Testis (tissue), 2 donors: ENCODE data around the gene CCDC18.

ENCODE experiments used
- CTCF ChIP-seq, 3 experiments: fragments of 450-650 bp in 2 of 3; fragments of 200-600 bp in 1 of 3; sonication (generic) in 1 of 3; IDR thresholded peaks; one replicate each; pipeline ENCODE4 v1.5.1; 2016 to 2019; ENCODE audit warnings: antibody characterized with exemption in 3 of 3, mild to moderate bottlenecking in 2 of 3, moderate library complexity in 1 of 3
- POLR2A ChIP-seq: fragments of 450-650 bp; IDR thresholded peaks from one replicate; pipeline ENCODE4 v1.6.1; 2017; ENCODE audit warnings: antibody characterized with exemption, mild to moderate bottlenecking, moderate library complexity

DNA sequence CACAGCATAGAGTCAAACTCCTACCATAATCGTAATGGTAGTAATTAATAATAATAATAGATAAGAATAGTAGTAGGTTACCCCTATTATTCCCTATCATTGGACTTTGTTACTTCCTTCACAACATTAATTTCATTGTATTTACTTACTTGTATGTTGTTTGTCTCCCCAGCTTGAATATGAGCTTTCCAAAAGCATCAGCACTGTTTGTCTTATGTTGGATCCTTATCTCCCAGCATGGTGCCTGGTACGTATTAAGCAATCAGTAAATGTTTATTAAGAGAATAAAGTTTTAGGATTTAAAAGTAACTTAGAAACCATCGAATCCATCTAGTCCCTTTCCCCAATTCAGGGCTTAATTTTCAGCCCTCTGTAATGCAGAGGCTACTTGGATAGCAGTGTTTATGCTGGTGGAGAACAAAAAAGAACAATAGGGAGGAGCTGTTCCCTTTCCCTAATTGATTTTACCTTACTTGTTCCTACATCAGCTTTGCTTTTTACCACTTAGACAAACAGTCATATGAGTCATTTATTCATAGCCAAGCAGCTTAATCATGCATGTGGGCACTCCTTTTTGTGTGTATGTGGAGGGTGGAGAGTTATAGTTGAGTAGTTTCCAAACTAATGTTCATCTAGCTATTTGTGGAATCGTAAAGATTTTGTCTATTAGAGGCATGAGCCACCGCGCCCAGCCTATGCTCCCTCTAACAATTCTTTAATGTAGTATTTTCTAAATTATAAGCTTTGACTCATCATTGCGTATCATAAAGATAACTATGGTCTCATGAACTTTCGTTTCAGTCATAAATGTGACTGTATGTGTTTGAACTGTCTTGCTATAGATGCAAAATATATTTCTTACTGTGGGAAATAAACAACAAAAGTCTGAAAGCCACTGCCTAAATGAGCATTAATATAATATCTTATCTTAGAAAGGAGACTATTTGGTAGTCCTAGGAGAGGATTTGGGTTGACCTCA is 144.3 kb downstream of the CCDC18 start:
- no peak for TF ChIP-seq CTCF (IDR thresholded peaks at IDR 0.05)
- no peak for TF ChIP-seq POLR2A
